HCT116 (cell line): ENCODE results near the gene SUSD2.

Experiments
- CTCF ChIP-seq, 3 experiments: fragments of 200-600 bp in 1 of 3; sonication (generic) in 1 of 3; IDR thresholded peaks in 2 of 3; conservative IDR thresholded peaks in 1 of 3; 2 replicates each; pipeline ENCODE4 v1.5.1; 2012 to 2017; ENCODE audit warnings: low read depth in 2 of 3, low read length in 2 of 3, antibody characterized with exemption in 1 of 3, borderline replicate concordance in 1 of 3, control low read depth in 1 of 3, mild to moderate bottlenecking in 1 of 3, mixed read lengths in 1 of 3, mixed run types in 1 of 3, moderate library complexity in 1 of 3; ENCODE audit not compliant: insufficient read depth in 1 of 3
- EZH2 ChIP-seq: fragments of 200-600 bp; sonication (generic); IDR thresholded peaks from 2 replicates; pipeline ENCODE4 v1.6.1; 2017; ENCODE audit warnings: antibody characterized with exemption, mixed run types
- EZH2phosphoT487 ChIP-seq: fragments of 200-600 bp; IDR thresholded peaks from 2 replicates; pipeline ENCODE4 v1.6.1; 2018; ENCODE audit warnings: antibody characterized with exemption, borderline replicate concordance
- JUND ChIP-seq: IDR thresholded peaks from 2 replicates; pipeline ENCODE4 v1.6.1; 2012
- POLR2A ChIP-seq: IDR thresholded peaks from 2 replicates; pipeline ENCODE4 v1.7.0; 2011; ENCODE audit warnings: borderline replicate concordance; ENCODE audit not compliant: insufficient read depth, insufficient read length; ENCODE audit errors: extremely low read depth
- RAD21 ChIP-seq: IDR thresholded peaks from 2 replicates; pipeline ENCODE4 v1.6.1; 2012; ENCODE audit warnings: low read depth, mild to moderate bottlenecking

GRCh38 chr22:24208012-24208749 is 26.9 kb downstream of the SUSD2 start:
- TF ChIP-seq CTCF (IDR thresholded peaks at IDR 0.05 in 2 of 3, conservative IDR thresholded peaks at IDR 0.05 in 1 of 3; ENCODE audit: borderline replicate concordance in 1 of 3, insufficient read depth in 1 of 3, low read depth in 2 of 3, low read length in 2 of 3) (no peak), EZH2phosphoT487 (no peak), POLR2A (no peak), JUND (peak; percentile 88), RAD21 (no peak), EZH2 (no peak)
